Stimulated activated naive CD8-positive, alpha-beta T cell treated with anti-CD3 and anti-CD28 coated beads, Interleukin-15, Interleukin-2, amounts not matched to agents 100 ng/mL and 50 ng/mL, for 24 hours (primary cell): Measurements from ENCODE around the gene LRRC7.
"Not testable (repeated sequence)": the region's sequence is repeated elsewhere in the genome, so short reads cannot be mapped to it uniquely, and the experiment has no call there.

Experiments
- H3K27ac Mint-ChIP-seq: one replicate; pipeline ENCODE4 v1.8.0; 2021; ENCODE audit warnings: mild to moderate bottlenecking, mixed read lengths
- H3K27me3 Mint-ChIP-seq: one replicate; pipeline ENCODE4 v1.8.0; 2021; ENCODE audit warnings: mixed read lengths
- H3K36me3 Mint-ChIP-seq: one replicate; pipeline ENCODE4 v1.8.0; 2021; ENCODE audit warnings: low read depth, mixed read lengths
- H3K4me1 Mint-ChIP-seq: one replicate; pipeline ENCODE4 v1.8.0; 2021; ENCODE audit warnings: low read depth, mixed read lengths
- H3K4me3 Mint-ChIP-seq: one replicate; pipeline ENCODE4 v1.8.0; 2021; ENCODE audit warnings: mild to moderate bottlenecking, mixed read lengths
- H3K9me3 Mint-ChIP-seq: one replicate; pipeline ENCODE4 v1.8.0; 2021; ENCODE audit warnings: mixed read lengths

Gene LRRC7

GRCh38 chr1:69940816-69941215, 373.1 kb downstream of the LRRC7 start:
- H3K36me3 Mint-ChIP-seq: no peaks in the 10 kb centered on the region
- H3K9me3 Mint-ChIP-seq: peaks cover 14% of the 10 kb centered on the region
- H3K4me1 Mint-ChIP-seq: no peaks in the 10 kb centered on the region
- H3K27me3 Mint-ChIP-seq: no peaks in the 10 kb centered on the region
- H3K4me3 Mint-ChIP-seq: no peak overlapping the region
- no peak overlapping the region for H3K27ac Mint-ChIP-seq

- Mint-ChIP-seq H3K4me3 (no peak overlapping the region), H3K9me3 (peaks cover 14% of the 10 kb centered on the region), H3K36me3 (no peaks in the 10 kb centered on the region), H3K27me3 (no peaks in the 10 kb centered on the region), H3K27ac (no peak overlapping the region), H3K4me1 (no peaks in the 10 kb centered on the region)
Measured at GRCh38 chr1:69943030-69943429, 375.3 kb downstream of the LRRC7 start.

- Mint-ChIP-seq H3K36me3 (no peaks in the 10 kb centered on the region), H3K27ac (no peak overlapping the region), H3K4me1 (no peaks in the 10 kb centered on the region), H3K4me3 (no peak overlapping the region), H3K27me3 (no peaks in the 10 kb centered on the region), H3K9me3 (peaks cover 5% of the 10 kb centered on the region)
Measured at GRCh38 chr1:69946935-69947334, 379.2 kb downstream of the LRRC7 start.

- H3K9me3 Mint-ChIP-seq: peaks cover 4% of the 10 kb centered on the region
Measured at GRCh38 chr1:69947837-69948236, 380.1 kb downstream of the LRRC7 start.

GRCh38 chr1:69952676-69953075, 385.0 kb downstream of the LRRC7 start:
- H3K4me3 Mint-ChIP-seq: no peak overlapping the region
- H3K36me3 Mint-ChIP-seq: no peaks in the 10 kb centered on the region
- H3K27me3 Mint-ChIP-seq: no peaks in the 10 kb centered on the region
- no peaks in the 10 kb centered on the region for H3K9me3 Mint-ChIP-seq
- H3K4me1 Mint-ChIP-seq: no peaks in the 10 kb centered on the region
- H3K27ac Mint-ChIP-seq: no peak overlapping the region

More at GRCh38 chr1:69947837-69948236, 380.1 kb downstream of the LRRC7 start:
- H3K4me3 Mint-ChIP-seq: no peak overlapping the region
- no peaks in the 10 kb centered on the region for H3K4me1 Mint-ChIP-seq
- H3K27me3 Mint-ChIP-seq: no peaks in the 10 kb centered on the region
- H3K36me3 Mint-ChIP-seq: no peaks in the 10 kb centered on the region
- H3K27ac Mint-ChIP-seq: no peak overlapping the region

- not testable (repeated sequence) for H3K27me3 Mint-ChIP-seq, H3K27ac Mint-ChIP-seq, H3K4me3 Mint-ChIP-seq, H3K36me3 Mint-ChIP-seq, H3K4me1 Mint-ChIP-seq
- H3K9me3 Mint-ChIP-seq: peaks cover 12% of the 10 kb centered on the region
Measured at GRCh38 chr1:69962452-69962851, 394.7 kb downstream of the LRRC7 start.

GRCh38 chr1:69967245-69967766, 399.6 kb downstream of the LRRC7 start:
- Mint-ChIP-seq H3K36me3 (no peaks in the 10 kb centered on the region), H3K4me3 (no peak overlapping the region), H3K27ac (no peak overlapping the region), H3K9me3 (peaks cover 12% of the 10 kb centered on the region), H3K4me1 (no peaks in the 10 kb centered on the region), H3K27me3 (no peaks in the 10 kb centered on the region)

- Mint-ChIP-seq H3K27ac (no peak overlapping the region), H3K4me3 (no peak overlapping the region), H3K27me3 (no peaks in the 10 kb centered on the region), H3K36me3 (no peaks in the 10 kb centered on the region), H3K9me3 (no peaks in the 10 kb centered on the region), H3K4me1 (no peaks in the 10 kb centered on the region)
Measured at GRCh38 chr1:69976896-69977295, 409.2 kb downstream of the LRRC7 start.

- Mint-ChIP-seq H3K4me3 (no peak overlapping the region), H3K36me3 (no peaks in the 10 kb centered on the region), H3K9me3 (no peaks in the 10 kb centered on the region), H3K4me1 (no peaks in the 10 kb centered on the region), H3K27ac (no peak overlapping the region), H3K27me3 (no peaks in the 10 kb centered on the region)
Measured at GRCh38 chr1:69982992-69983391, 415.3 kb downstream of the LRRC7 start.

- no peak overlapping the region for H3K27ac Mint-ChIP-seq
- H3K27me3 Mint-ChIP-seq: no peaks in the 10 kb centered on the region
- no peaks in the 10 kb centered on the region for H3K4me1 Mint-ChIP-seq
- H3K4me3 Mint-ChIP-seq: no peak overlapping the region
- H3K9me3 Mint-ChIP-seq: no peaks in the 10 kb centered on the region
- no peaks in the 10 kb centered on the region for H3K36me3 Mint-ChIP-seq
Measured at GRCh38 chr1:69985376-69985775, 417.7 kb downstream of the LRRC7 start.

- Mint-ChIP-seq H3K4me3 (no peak overlapping the region), H3K4me1 (no peaks in the 10 kb centered on the region), H3K9me3 (no peaks in the 10 kb centered on the region), H3K27me3 (no peaks in the 10 kb centered on the region), H3K36me3 (no peaks in the 10 kb centered on the region), H3K27ac (no peak overlapping the region)
Measured at GRCh38 chr1:69985901-69986439, 418.2 kb downstream of the LRRC7 start.

- H3K27me3 Mint-ChIP-seq: no peaks in the 10 kb centered on the region
- H3K9me3 Mint-ChIP-seq: no peaks in the 10 kb centered on the region
- no peaks in the 10 kb centered on the region for H3K4me1 Mint-ChIP-seq
- no peaks in the 10 kb centered on the region for H3K36me3 Mint-ChIP-seq
- H3K27ac Mint-ChIP-seq: no peak overlapping the region
- H3K4me3 Mint-ChIP-seq: no peak overlapping the region
Measured at GRCh38 chr1:69987881-69988280, 420.2 kb downstream of the LRRC7 start.

- Mint-ChIP-seq H3K27ac (no peak overlapping the region), H3K9me3 (no peaks in the 10 kb centered on the region), H3K4me3 (no peak overlapping the region), H3K36me3 (no peaks in the 10 kb centered on the region), H3K27me3 (no peaks in the 10 kb centered on the region), H3K4me1 (no peaks in the 10 kb centered on the region)
Measured at GRCh38 chr1:69991644-69992043, 423.9 kb downstream of the LRRC7 start.

GRCh38 chr1:69992594-69992993, 424.9 kb downstream of the LRRC7 start:
- H3K36me3 Mint-ChIP-seq: no peaks in the 10 kb centered on the region

GRCh38 chr1:69993810-69994209, 426.1 kb downstream of the LRRC7 start:
- no peaks in the 10 kb centered on the region for H3K4me1 Mint-ChIP-seq
- H3K36me3 Mint-ChIP-seq: no peaks in the 10 kb centered on the region

More at GRCh38 chr1:69992594-69992993, 424.9 kb downstream of the LRRC7 start:
- Mint-ChIP-seq H3K9me3 (no peaks in the 10 kb centered on the region), H3K4me3 (no peak overlapping the region), H3K27ac (no peak overlapping the region), H3K4me1 (no peaks in the 10 kb centered on the region), H3K27me3 (no peaks in the 10 kb centered on the region)

GRCh38 chr1:69994241-69994640, 426.5 kb downstream of the LRRC7 start:
- H3K9me3 Mint-ChIP-seq: no peaks in the 10 kb centered on the region
- H3K4me3 Mint-ChIP-seq: no peak overlapping the region

More at GRCh38 chr1:69993810-69994209, 426.1 kb downstream of the LRRC7 start:
- Mint-ChIP-seq H3K27ac (no peak overlapping the region), H3K9me3 (no peaks in the 10 kb centered on the region), H3K4me3 (no peak overlapping the region), H3K27me3 (no peaks in the 10 kb centered on the region)

More at GRCh38 chr1:69994241-69994640, 426.5 kb downstream of the LRRC7 start:
- Mint-ChIP-seq H3K27ac (no peak overlapping the region), H3K36me3 (no peaks in the 10 kb centered on the region), H3K27me3 (no peaks in the 10 kb centered on the region), H3K4me1 (no peaks in the 10 kb centered on the region)
